A549 (cell line): ENCODE data around the gene ABCA1.
"Not testable (repeated sequence)": the region's sequence is repeated elsewhere in the genome, so short reads cannot be mapped to it uniquely, and the experiment has no call there.

Source experiments
- CTCF ChIP-seq: fragments of >200 bp; sonication (Bioruptor Twin); formaldehyde crosslinking; IDR thresholded peaks from 3 replicates; pipeline ENCODE4 v1.5.1; 2016
- ESRRA ChIP-seq: fragments of 150-350 bp; IDR thresholded peaks from 2 replicates; pipeline ENCODE4 v1.6.1; 2014; ENCODE audit warnings: mild to moderate bottlenecking, low read length, borderline replicate concordance
- JUN ChIP-seq, 2 experiments: fragments of >200 bp; sonication (Bioruptor Twin); formaldehyde crosslinking; IDR thresholded peaks; 2 replicates in 1 of 2; 3 replicates in 1 of 2; pipeline ENCODE4 v1.6.1; 2016 to 2017
- POLR2A ChIP-seq: IDR thresholded peaks from 2 replicates; pipeline ENCODE4 v1.6.1; 2012; ENCODE audit warnings: mild to moderate bottlenecking, low read length
- ZFP36 ChIP-seq: fragments of 450-650 bp; IDR thresholded peaks from 2 replicates; pipeline ENCODE4 v1.6.1; 2014; ENCODE audit warnings: borderline replicate concordance; ENCODE audit not compliant: partially characterized antibody
- ZSCAN20 ChIP-seq: fragments of 250-450 bp; sonication (Bioruptor Pico); IDR thresholded peaks from 2 replicates; pipeline ENCODE4 v1.8.0; 2022; ENCODE audit warnings: mild to moderate bottlenecking, moderate library complexity

DNA sequence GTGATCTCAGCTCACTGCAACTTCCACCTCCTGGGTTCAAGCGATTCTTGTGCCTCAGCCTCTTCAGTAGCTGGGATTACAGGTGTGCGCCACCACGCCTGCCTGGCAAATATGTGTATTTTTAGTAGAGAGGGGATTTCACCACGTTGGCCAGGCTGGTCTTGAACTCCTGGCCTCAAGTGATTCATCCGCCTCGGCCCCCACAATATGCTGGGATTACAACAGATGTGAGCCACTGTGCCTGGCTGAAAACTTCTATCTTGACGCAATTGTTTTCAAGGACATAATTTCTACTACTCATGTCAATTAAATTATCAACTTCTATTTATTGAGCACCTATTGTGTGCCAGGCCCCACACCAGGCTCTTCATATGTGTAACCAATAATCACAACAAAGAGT, 72.7 kb downstream of the ABCA1 start:
- TF ChIP-seq ESRRA; CTCF; ZSCAN20 (CRISPR knock-in tag); POLR2A; ZFP36; JUN (IDR thresholded peaks at IDR 0.05): not testable (repeated sequence)
